SK-N-SH (cell line): ENCODE data around the gene LHB.

Source experiments
- ELF1 ChIP-seq: IDR thresholded peaks from 2 replicates; pipeline ENCODE4 v1.4.0; 2012
- EP300 ChIP-seq, 2 experiments: IDR thresholded peaks; 2 replicates each; pipeline versions ENCODE4 v1.4.0 to v1.6.1; 2012; ENCODE audit warnings: borderline replicate concordance in 1 of 2, low read depth in 1 of 2, low read length in 1 of 2
- FOXJ3 ChIP-seq: sonication (generic); formaldehyde crosslinking; IDR thresholded peaks from 2 replicates; pipeline ENCODE4 v1.5.1; 2020; ENCODE audit warnings: mild to moderate bottlenecking, missing genetic modification reagents
- FOXM1 ChIP-seq: IDR thresholded peaks from 2 replicates; pipeline ENCODE4 v1.4.0; 2012; ENCODE audit warnings: low read depth, mild to moderate bottlenecking
- GABPA ChIP-seq: IDR thresholded peaks from 2 replicates; pipeline ENCODE4 v1.4.0; 2012; ENCODE audit warnings: low read depth, mild to moderate bottlenecking
- POLR2AphosphoS5 ChIP-seq: IDR thresholded peaks from 2 replicates; pipeline ENCODE4 v1.6.1; 2012; ENCODE audit warnings: low read depth, low read length
- RAD21 ChIP-seq: IDR thresholded peaks from 2 replicates; pipeline ENCODE4 v1.6.1; 2012; ENCODE audit warnings: mild to moderate bottlenecking, low read length
- TAF1 ChIP-seq: IDR thresholded peaks from 2 replicates; pipeline ENCODE4 v1.6.1; 2012; ENCODE audit warnings: low read depth, mild to moderate bottlenecking, low read length, moderate library complexity, borderline replicate concordance
- TEAD4 ChIP-seq: IDR thresholded peaks from 2 replicates; pipeline ENCODE4 v1.4.0; 2012; ENCODE audit warnings: mild to moderate bottlenecking, borderline replicate concordance; ENCODE audit not compliant: insufficient read depth
- YY1 ChIP-seq: IDR thresholded peaks from 2 replicates; pipeline ENCODE4 v1.4.0; 2012; ENCODE audit warnings: low read depth, mild to moderate bottlenecking
- TF ChIP-seq, protein P1 (sequence below): IDR thresholded peaks from 2 replicates; pipeline ENCODE4 v1.6.1; 2012; ENCODE audit warnings: mild to moderate bottlenecking, low read depth, low read length, moderate library complexity
- TF ChIP-seq, protein P2 (sequence below): fragments of 200-600 bp; sonication (generic); IDR thresholded peaks from 2 replicates; pipeline ENCODE4 v1.6.1; 2017; ENCODE audit warnings: antibody characterized with exemption, mild to moderate bottlenecking, moderate library complexity
- TF ChIP-seq, protein P3 (sequence below): IDR thresholded peaks from 2 replicates; pipeline ENCODE4; 2012

DNA sequence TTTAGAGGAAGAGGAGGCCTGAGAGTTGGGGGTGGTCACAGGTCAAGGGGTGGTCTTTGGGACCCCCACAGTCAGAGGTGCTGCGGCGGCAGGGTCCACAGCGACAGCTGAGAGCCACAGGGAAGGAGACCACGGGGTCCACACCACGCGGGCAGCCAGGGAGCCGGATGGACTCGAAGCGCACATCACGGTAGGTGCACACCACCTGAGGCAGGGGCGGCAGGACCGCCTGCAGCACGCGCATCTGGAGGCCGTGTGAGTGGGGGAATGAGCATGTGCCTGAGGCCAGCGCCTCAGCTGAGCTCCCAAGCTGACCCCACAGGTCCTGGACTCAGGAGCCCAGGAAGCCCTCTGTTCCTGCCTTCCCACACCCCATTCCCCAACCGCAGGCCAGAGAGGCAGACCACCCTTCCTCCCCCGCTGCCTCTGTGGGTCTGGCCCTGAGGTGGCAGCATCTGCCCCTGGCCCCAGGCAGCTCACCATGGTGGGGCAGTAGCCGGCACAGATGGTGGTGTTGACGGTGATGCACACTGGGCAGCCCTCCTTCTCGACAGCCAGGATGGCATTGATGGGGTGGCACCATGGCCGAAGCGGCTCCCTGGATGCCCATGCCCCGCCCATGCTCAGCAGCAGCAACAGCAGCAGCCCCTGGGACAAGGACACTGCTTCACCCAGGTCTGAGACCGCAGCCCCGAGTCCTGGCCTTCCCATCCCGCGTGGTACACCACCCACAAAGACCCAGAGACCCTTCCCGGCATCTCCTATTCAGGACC lies 638 bp downstream of the LHB start:
- no peak for TF ChIP-seq TAF1
- no peak for TF ChIP-seq RAD21
- TF ChIP-seq, protein P1, sequence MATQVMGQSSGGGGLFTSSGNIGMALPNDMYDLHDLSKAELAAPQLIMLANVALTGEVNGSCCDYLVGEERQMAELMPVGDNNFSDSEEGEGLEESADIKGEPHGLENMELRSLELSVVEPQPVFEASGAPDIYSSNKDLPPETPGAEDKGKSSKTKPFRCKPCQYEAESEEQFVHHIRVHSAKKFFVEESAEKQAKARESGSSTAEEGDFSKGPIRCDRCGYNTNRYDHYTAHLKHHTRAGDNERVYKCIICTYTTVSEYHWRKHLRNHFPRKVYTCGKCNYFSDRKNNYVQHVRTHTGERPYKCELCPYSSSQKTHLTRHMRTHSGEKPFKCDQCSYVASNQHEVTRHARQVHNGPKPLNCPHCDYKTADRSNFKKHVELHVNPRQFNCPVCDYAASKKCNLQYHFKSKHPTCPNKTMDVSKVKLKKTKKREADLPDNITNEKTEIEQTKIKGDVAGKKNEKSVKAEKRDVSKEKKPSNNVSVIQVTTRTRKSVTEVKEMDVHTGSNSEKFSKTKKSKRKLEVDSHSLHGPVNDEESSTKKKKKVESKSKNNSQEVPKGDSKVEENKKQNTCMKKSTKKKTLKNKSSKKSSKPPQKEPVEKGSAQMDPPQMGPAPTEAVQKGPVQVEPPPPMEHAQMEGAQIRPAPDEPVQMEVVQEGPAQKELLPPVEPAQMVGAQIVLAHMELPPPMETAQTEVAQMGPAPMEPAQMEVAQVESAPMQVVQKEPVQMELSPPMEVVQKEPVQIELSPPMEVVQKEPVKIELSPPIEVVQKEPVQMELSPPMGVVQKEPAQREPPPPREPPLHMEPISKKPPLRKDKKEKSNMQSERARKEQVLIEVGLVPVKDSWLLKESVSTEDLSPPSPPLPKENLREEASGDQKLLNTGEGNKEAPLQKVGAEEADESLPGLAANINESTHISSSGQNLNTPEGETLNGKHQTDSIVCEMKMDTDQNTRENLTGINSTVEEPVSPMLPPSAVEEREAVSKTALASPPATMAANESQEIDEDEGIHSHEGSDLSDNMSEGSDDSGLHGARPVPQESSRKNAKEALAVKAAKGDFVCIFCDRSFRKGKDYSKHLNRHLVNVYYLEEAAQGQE: no peak
- TF ChIP-seq POLR2AphosphoS5: no peak
- TF ChIP-seq, protein P2, sequence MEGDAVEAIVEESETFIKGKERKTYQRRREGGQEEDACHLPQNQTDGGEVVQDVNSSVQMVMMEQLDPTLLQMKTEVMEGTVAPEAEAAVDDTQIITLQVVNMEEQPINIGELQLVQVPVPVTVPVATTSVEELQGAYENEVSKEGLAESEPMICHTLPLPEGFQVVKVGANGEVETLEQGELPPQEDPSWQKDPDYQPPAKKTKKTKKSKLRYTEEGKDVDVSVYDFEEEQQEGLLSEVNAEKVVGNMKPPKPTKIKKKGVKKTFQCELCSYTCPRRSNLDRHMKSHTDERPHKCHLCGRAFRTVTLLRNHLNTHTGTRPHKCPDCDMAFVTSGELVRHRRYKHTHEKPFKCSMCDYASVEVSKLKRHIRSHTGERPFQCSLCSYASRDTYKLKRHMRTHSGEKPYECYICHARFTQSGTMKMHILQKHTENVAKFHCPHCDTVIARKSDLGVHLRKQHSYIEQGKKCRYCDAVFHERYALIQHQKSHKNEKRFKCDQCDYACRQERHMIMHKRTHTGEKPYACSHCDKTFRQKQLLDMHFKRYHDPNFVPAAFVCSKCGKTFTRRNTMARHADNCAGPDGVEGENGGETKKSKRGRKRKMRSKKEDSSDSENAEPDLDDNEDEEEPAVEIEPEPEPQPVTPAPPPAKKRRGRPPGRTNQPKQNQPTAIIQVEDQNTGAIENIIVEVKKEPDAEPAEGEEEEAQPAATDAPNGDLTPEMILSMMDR: no peak
- no peak for TF ChIP-seq EP300 (IDR thresholded peaks at IDR 0.05; ENCODE audit: borderline replicate concordance in 1 of 2, low read depth in 1 of 2, low read length in 1 of 2)
- no peak for TF ChIP-seq YY1
- TF ChIP-seq FOXJ3: no peak
- no peak for TF ChIP-seq FOXM1
- no peak for TF ChIP-seq TEAD4
- no peak for TF ChIP-seq ELF1
- TF ChIP-seq, protein P3, sequence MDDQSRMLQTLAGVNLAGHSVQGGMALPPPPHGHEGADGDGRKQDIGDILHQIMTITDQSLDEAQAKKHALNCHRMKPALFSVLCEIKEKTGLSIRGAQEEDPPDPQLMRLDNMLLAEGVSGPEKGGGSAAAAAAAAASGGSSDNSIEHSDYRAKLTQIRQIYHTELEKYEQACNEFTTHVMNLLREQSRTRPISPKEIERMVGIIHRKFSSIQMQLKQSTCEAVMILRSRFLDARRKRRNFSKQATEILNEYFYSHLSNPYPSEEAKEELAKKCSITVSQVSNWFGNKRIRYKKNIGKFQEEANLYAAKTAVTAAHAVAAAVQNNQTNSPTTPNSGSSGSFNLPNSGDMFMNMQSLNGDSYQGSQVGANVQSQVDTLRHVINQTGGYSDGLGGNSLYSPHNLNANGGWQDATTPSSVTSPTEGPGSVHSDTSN: no peak
- no peak for TF ChIP-seq GABPA
